Adipocyte (in vitro differentiated cells): Measurements from ENCODE around the gene PTPRF.

ENCODE experiments used
- DNase-seq: peaks from one replicate; pipeline ENCODE4 v3.0.0-alpha.2; 2015; ENCODE audit warnings: low read depth
- H3K27me3 ChIP-seq: replicated peaks from 2 replicates; pipeline ENCODE4 v1.7.0; 2013; ENCODE audit warnings: mild to moderate bottlenecking, low read length, moderate library complexity; ENCODE audit not compliant: control insufficient read depth, insufficient read depth
- H3K36me3 ChIP-seq: 2 replicates; pipeline ENCODE4 v1.7.0; 2013; ENCODE audit warnings: low read length, mild to moderate bottlenecking, moderate library complexity; ENCODE audit not compliant: control insufficient read depth, insufficient read depth, severe bottlenecking
- H3K4me1 ChIP-seq: 2 replicates; pipeline ENCODE4 v1.7.0; 2013; ENCODE audit warnings: mild to moderate bottlenecking, low read length, moderate library complexity; ENCODE audit not compliant: control insufficient read depth, insufficient read depth
- H3K4me3 ChIP-seq: 2 replicates; pipeline ENCODE4 v1.7.0; 2013; ENCODE audit warnings: mild to moderate bottlenecking, low read length, moderate library complexity
- H3K9ac ChIP-seq: 2 replicates; pipeline ENCODE4 v1.7.0; 2013; ENCODE audit warnings: mild to moderate bottlenecking, low read length, moderate library complexity
- H3K9me3 ChIP-seq: 2 replicates; pipeline ENCODE4 v1.7.0; 2013; ENCODE audit warnings: mild to moderate bottlenecking, low read length, moderate library complexity; ENCODE audit not compliant: control insufficient read depth

The PTPRF gene

GRCh38 chr1:43598622-43599021, 67.9 kb downstream of the PTPRF start:
- no peak for DNase-seq
- Histone ChIP-seq H3K4me1 (no peaks in the 10 kb centered on the region), H3K36me3 (peaks cover 28% of the 10 kb centered on the region), H3K9me3 (no peaks in the 10 kb centered on the region), H3K9ac (no peak overlapping the region), H3K27me3 (no peaks in the 10 kb centered on the region), H3K4me3 (no peak overlapping the region)

GRCh38 chr1:43600033-43601020, 69.6 kb downstream of the PTPRF start:
- no peak for DNase-seq
- Histone ChIP-seq H3K4me1 (peaks cover 1% of the 10 kb centered on the region), H3K4me3 (no peak overlapping the region), H3K36me3 (peaks cover 40% of the 10 kb centered on the region), H3K9ac (no peak overlapping the region), H3K9me3 (no peaks in the 10 kb centered on the region), H3K27me3 (no peaks in the 10 kb centered on the region)

GRCh38 chr1:43602990-43603389, 72.3 kb downstream of the PTPRF start:
- no peak for DNase-seq
- H3K27me3 ChIP-seq, result no peaks in the 10 kb centered on the region
- no peak overlapping the region for H3K4me3 ChIP-seq
- H3K9ac ChIP-seq, result no peak overlapping the region
- H3K4me1 ChIP-seq, result peaks cover 7% of the 10 kb centered on the region
- H3K36me3 ChIP-seq, result peaks cover 57% of the 10 kb centered on the region
- no peaks in the 10 kb centered on the region for H3K9me3 ChIP-seq

- Histone ChIP-seq H3K36me3 (peaks cover 68% of the 10 kb centered on the region), H3K4me3 (no peak overlapping the region), H3K9ac (no peak overlapping the region), H3K27me3 (no peaks in the 10 kb centered on the region), H3K4me1 (peaks cover 7% of the 10 kb centered on the region), H3K9me3 (no peaks in the 10 kb centered on the region)
- DNase-seq, result no peak
These were observed 73.5 kb downstream of the PTPRF start for GRCh38 chr1:43604192-43604591.

- no peaks in the 10 kb centered on the region for H3K9me3 ChIP-seq
- H3K27me3 ChIP-seq, result no peaks in the 10 kb centered on the region
- H3K36me3 ChIP-seq, result peaks cover 77% of the 10 kb centered on the region
- no peak for DNase-seq
- H3K4me1 ChIP-seq, result peaks cover 7% of the 10 kb centered on the region
- H3K9ac ChIP-seq, result no peak overlapping the region
- H3K4me3 ChIP-seq, result no peak overlapping the region
These were observed 74.5 kb downstream of the PTPRF start for GRCh38 chr1:43605157-43605556.

GRCh38 chr1:43605766-43606165, 75.1 kb downstream of the PTPRF start:
- Histone ChIP-seq H3K9ac (no peak overlapping the region), H3K27me3 (no peaks in the 10 kb centered on the region), H3K4me3 (no peak overlapping the region), H3K9me3 (peaks cover 1% of the 10 kb centered on the region), H3K4me1 (peaks cover 7% of the 10 kb centered on the region), H3K36me3 (peaks cover 82% of the 10 kb centered on the region)
- DNase-seq, result peak; percentile 35

- DNase-seq, result no peak
- Histone ChIP-seq H3K36me3 (peaks cover 87% of the 10 kb centered on the region), H3K4me1 (peaks cover 7% of the 10 kb centered on the region), H3K9me3 (peaks cover 4% of the 10 kb centered on the region), H3K27me3 (no peaks in the 10 kb centered on the region), H3K4me3 (no peak overlapping the region), H3K9ac (no peak overlapping the region)
These were observed 75.9 kb downstream of the PTPRF start for GRCh38 chr1:43606624-43607023.

- no peak overlapping the region for H3K4me3 ChIP-seq
- H3K9ac ChIP-seq, result no peak overlapping the region
- peaks cover 86% of the 10 kb centered on the region for H3K36me3 ChIP-seq
- peaks cover 4% of the 10 kb centered on the region for H3K9me3 ChIP-seq
- DNase-seq, result no peak
- H3K27me3 ChIP-seq, result no peaks in the 10 kb centered on the region
- H3K4me1 ChIP-seq, result peaks cover 7% of the 10 kb centered on the region
These were observed 78.1 kb downstream of the PTPRF start for GRCh38 chr1:43608827-43609226.

- no peak for DNase-seq
- peaks cover 77% of the 10 kb centered on the region for H3K36me3 ChIP-seq
- peaks cover 5% of the 10 kb centered on the region for H3K4me1 ChIP-seq
- H3K9me3 ChIP-seq, result peaks cover 4% of the 10 kb centered on the region
- H3K4me3 ChIP-seq, result no peak overlapping the region
- no peak overlapping the region for H3K9ac ChIP-seq
- H3K27me3 ChIP-seq, result no peaks in the 10 kb centered on the region
These were observed 79.7 kb downstream of the PTPRF start for GRCh38 chr1:43610339-43610738.

- Histone ChIP-seq H3K9me3 (peaks cover 4% of the 10 kb centered on the region), H3K9ac (no peak overlapping the region), H3K4me3 (no peak overlapping the region), H3K36me3 (peaks cover 74% of the 10 kb centered on the region), H3K27me3 (no peaks in the 10 kb centered on the region), H3K4me1 (no peaks in the 10 kb centered on the region)
- DNase-seq, result no peak
These were observed 81.3 kb downstream of the PTPRF start for GRCh38 chr1:43611950-43612349.

GRCh38 chr1:43612406-43612805, 81.7 kb downstream of the PTPRF start:
- peaks cover 74% of the 10 kb centered on the region for H3K36me3 ChIP-seq
- no peaks in the 10 kb centered on the region for H3K4me1 ChIP-seq
- H3K9me3 ChIP-seq, result peaks cover 4% of the 10 kb centered on the region
- no peak overlapping the region for H3K9ac ChIP-seq
- no peaks in the 10 kb centered on the region for H3K27me3 ChIP-seq
- no peak for DNase-seq
- H3K4me3 ChIP-seq, result no peak overlapping the region
